ENCODE data around the gene BARD1.
"Not testable (repeated sequence)": the region's sequence is repeated elsewhere in the genome, so short reads cannot be mapped to it uniquely, and the experiment has no call there.

BARD1 gene

GRCh38 chr2:214765180-214765579, 44.3 kb downstream of the BARD1 start:
- no peak for DNase-seq (ENCODE audit: low read depth)

- no peak for DNase-seq (ENCODE audit: low read depth)
These were observed 56.0 kb downstream of the BARD1 start for GRCh38 chr2:214753455-214753854.

- no peak for DNase-seq (ENCODE audit: low read depth)
These were observed 59.0 kb downstream of the BARD1 start for GRCh38 chr2:214750529-214750928.

DNA sequence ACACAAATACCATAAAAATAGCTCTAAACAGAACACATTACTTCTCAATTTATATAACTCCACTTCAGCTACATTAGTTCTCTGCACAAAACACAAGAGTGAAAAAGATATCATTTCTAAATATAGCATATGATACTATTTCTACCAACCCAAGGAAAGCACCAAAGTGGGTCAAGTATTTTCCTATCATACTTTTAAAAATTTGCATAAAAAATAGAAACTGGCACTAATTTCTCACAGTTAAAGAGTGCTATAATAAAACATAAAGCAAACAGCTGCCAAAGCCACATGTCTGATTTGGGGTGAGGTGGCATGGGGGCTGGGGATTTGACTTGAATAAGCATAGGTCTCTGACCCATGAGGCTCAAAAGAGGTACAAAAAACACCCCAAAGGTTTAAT, 61.5 kb downstream of the BARD1 start:
- no peak for DNase-seq (ENCODE audit: low read depth)

DNA sequence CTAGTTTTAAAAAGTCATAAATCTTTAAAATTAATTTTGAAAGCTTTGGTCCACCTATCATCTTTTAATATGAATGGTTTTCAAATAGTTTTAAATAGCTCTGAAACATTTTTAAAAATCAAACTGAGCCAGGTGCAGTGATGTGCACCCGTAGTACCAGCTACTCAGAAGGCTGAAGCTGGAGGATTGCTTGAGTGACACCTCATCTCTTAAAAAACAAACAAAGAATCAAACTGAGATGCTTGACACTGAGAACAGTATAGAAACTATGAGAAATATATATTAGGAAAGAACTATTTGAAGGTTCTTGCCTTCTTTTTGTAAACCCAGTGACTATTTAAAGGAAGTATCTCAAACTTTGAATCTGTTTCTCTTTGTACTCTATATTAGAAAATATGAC, 67.4 kb downstream of the BARD1 start:
- DNase-seq (ENCODE audit: low read depth) = no peak

DNA sequence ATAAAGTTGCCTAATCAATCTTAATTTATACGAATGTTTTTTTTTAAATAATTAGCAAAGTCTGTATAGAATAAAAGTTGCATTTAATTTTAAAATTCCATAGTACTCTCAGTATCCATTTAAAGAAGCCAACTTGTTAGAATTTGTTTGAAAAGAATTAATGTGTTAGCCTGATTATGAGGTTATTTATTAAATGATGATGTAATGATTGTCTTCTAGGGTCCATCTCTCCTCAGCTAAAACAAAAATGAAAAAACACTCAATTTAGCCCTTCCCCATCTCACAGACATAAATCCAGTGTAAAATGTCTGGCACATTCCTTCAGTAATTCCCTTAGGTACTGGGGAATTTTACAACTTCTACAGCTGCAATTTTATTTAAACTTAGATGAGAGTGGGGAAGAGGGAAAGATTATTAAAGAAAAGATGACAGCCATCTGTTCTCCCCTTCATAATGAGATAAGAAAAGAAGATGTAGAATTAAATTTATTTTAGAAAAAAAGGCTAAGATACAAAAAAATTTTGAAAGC, 68.6 kb downstream of the BARD1 start:
- no peak for DNase-seq (ENCODE audit: low read depth)

DNA sequence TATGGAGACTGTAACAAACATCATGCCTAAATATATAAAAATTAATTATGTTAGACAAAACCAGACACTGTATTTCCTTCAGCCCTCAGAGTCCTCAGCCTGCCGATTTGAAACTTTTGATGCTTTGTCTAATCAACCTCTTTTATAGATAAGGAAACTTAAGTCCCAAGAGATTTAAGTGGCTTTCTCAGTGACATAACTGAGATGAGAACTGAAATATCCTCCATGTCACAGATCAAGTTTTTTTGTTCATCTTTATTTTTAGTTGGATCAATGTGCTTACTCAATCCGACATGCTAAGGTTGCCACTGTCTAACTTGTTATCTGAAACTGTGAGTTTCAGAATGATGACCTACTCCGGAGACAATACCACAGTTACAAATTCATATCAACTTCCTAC, 72.3 kb downstream of the BARD1 start:
- DNase-seq (ENCODE audit: low read depth) = no peak

- DNase-seq (ENCODE audit: low read depth) = no peak
These were observed 78.6 kb downstream of the BARD1 start for GRCh38 chr2:214730800-214731407.

DNA sequence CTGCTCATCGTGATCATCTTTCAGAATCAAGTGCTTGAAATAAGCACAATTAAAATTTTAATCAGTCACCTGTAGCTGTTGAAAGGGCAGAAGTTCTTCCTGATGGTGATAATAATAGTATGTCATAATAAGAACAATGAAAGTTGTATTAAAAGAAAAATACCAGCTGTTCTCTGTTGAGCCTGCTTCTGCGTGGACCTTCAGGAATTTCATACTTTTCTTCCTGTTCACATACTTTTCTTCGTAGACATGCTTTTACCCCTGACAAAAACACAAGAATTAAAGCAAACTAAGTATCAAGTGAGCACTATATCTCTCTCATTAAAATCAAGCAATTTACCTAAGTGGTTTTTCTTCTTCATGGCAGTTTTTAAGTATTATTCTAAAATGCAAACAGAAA, 79.2 kb downstream of the BARD1 start:
- no peak for DNase-seq (ENCODE audit: low read depth)

DNA sequence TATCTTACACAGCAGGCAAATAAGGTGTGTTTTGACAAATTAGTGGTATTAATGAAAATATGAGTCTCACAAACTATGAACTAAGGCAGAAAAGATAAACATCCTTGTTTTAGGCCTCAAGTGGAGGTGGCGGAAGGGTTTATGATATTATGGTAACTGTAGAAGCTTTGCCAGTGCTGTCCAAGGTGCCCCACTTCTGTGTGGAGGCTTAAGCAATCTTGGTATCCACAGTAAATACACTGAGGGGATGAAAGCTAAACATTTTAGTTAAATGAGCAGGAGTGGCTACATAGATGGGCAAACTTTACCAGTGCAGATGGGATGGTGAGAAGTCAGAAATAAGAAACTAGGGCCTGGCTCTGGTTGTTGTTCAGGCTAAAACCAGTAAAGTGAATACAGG, 84.7 kb downstream of the BARD1 start:
- DNase-seq (ENCODE audit: low read depth) = no peak

DNA sequence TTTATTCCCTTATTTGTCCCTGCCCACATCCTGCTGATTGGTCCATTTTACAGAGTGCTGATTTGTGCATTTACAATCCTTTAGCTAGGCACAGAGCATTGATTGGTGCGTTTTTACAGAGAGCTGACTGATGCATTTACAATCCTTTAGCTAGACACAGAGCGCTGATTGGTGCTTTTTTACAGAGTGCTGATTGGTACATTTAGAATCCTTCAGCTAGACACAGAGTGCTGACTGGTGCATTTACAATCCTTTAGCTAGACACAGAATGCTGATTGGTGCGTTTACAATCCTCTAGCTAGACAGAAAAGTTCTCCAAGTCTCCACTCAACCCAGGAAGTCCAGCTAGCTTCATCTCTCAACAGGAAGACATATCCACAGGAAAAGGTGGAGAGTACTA, 91.6 kb downstream of the BARD1 start:
- DNase-seq (ENCODE audit: low read depth) = not testable (repeated sequence)

DNA sequence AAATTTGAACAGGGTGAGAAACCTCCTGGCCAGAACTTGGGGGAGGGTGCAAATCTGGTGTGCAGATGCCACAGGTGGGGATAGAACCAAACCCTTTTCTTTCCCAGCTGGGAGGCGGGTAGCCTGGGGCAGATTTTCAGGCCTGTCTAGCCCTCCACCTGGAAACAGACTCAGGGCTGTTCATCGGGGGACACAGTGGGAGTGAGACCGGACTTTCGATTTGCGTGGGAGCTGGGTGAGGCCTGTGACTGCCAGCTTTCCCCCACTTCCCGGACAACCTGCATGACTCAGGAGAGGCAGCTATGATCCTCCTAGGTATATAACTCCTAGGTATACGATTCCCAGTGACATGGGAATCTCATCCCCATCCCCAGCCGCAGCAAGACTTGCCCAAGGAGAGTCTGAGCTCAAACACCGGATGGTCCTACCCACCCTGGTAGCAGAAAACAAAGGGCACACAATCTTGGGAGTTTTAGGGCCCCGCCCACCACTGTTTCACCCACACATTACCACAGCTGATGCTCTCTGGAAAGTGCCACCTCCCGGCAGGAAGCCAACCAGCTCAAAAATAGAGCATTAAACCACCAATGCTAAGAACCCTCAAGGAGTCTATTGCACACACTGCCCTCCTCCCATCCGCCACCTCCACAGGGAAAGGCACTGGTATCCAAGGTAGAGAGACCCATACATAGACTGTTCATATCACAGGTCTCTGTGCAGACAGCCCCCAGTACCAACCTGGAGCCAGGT, 92.5 kb downstream of the BARD1 start:
- no peak for DNase-seq (ENCODE audit: low read depth)

DNA sequence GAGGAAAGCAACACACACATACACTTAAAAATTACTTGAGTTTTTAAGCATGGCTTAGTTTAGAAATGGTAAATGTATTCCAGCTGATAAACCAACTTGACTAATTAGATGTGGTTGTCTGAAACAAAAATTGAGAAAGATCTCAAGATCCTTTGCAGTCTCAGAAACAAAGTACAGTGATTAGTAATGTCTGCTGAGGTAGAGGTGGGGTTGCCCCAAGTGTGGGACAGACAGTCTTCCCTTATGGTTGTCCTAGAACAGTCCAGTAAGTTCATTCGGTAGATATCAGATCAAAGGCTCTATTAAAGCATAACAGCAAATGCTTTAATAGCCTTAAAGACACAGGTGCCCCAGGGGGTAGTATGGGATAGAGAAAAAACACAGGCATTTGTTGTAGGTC, 94.5 kb downstream of the BARD1 start:
- no peak for DNase-seq (ENCODE audit: low read depth)

GRCh38 chr2:214713080-214713830, 96.2 kb downstream of the BARD1 start:
- no peak for DNase-seq (ENCODE audit: low read depth)

- no peak for DNase-seq (ENCODE audit: low read depth)
These were observed 98.8 kb downstream of the BARD1 start for GRCh38 chr2:214710729-214711128.

- DNase-seq (ENCODE audit: low read depth) = no peak
These were observed 102.5 kb downstream of the BARD1 start for GRCh38 chr2:214706986-214707385.

GRCh38 chr2:214699236-214699635, 110.2 kb downstream of the BARD1 start:
- DNase-seq (ENCODE audit: low read depth) = no peak

DNA sequence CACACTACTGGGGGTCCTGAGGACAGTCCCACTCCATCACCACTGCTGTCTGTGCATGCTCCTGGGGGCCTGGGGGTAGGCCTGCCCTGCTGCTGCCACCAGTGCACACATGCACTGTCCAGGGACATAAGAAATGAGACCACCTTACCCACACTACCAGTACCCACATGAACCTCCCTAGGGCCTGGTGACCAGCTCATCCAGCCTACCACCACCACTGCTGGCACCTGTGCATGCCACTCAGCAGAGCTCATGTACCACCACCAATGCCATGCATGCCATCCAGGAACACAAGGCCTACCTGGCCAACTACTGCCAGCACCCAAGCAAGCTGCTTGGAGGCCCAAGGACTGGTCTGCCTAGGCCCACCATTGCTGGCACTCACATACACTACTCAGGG, 112.8 kb downstream of the BARD1 start:
- no peak for DNase-seq (ENCODE audit: low read depth)

- DNase-seq (ENCODE audit: low read depth) = no peak
These were observed 113.7 kb downstream of the BARD1 start for GRCh38 chr2:214695789-214696188.

- not testable (repeated sequence) for DNase-seq (ENCODE audit: low read depth)
These were observed 125.9 kb downstream of the BARD1 start for GRCh38 chr2:214683557-214683956.

GRCh38 chr2:214679736-214680135, 129.7 kb downstream of the BARD1 start:
- DNase-seq (ENCODE audit: low read depth) = no peak

DNA sequence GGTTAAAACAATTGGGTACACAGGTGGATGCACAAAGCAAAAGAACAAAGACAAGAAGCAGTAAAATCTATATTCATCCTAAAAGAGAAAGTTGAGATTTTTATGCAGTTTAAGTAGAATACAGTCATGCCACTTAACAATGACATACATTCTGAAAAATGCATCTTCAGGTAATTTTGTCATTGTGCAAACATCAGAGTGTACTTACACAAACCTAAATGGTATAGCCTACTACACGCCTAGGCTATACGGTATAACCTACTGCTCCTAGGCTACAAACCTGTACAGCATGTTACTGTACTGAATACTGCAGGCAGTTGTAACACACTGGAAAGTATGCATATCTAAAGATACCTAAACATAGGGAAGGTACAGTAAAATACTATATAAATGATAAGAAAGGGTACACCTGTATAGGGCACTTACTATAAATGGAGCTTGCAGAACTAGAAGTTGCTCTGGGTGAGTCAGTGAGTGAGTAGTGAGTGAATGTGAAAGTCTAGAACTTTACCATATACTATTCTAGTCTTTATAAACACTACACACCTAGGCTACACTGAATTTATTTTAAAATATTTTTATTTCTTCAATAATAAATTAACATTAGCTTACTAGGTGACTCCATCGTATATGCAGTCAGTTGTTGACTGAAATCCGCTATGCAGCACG, 132.9 kb downstream of the BARD1 start:
- DNase-seq (ENCODE audit: low read depth) = no peak
